Panc1 (cell line): ENCODE data around the gene ADAMTS2. TPM values are rescaled to one million over a fixed set of nuclear protein-coding genes. Genes with fewer than 3 reads are reported as not detected.

ENCODE experiments used
- ATAC-seq: fragments of 200-7000 bp; cut with Tn5 transposase; 2 replicates; pipeline ENCODE4 v1.9.1; 2020; ENCODE audit warnings: mild to moderate bottlenecking, moderate library complexity
- BruUV-seq: library from RNA; stranded (reverse); fragments of 400-500 nt; replicated peaks from 2 replicates; lab custom pipeline; 2021; lab: Mats Ljungman, UMichigan
- CTCF ChIA-PET: fragments of 300-600 bp; sonication (Branson Sonifier 250); formaldehyde crosslinking; loops from one replicate; lab custom pipeline; 2022; ENCODE audit warnings: antibody characterized with exemption; lab: Charles Lee
- POLR2A ChIA-PET: fragments of 300-600 bp; sonication (Branson Sonifier 250); formaldehyde crosslinking; loops from one replicate; lab custom pipeline; 2022; ENCODE audit warnings: antibody characterized with exemption; lab: Charles Lee
- DNase-seq: peaks from one replicate; pipeline ENCODE4 v3.0.0-alpha.2; 2010; ENCODE audit warnings: low read depth, low spot score
- H3K27ac ChIP-seq: 2 replicates; pipeline ENCODE4 v1.5.1; 2011; ENCODE audit warnings: mild to moderate bottlenecking, low read length, inconsistent platforms
- H3K27me3 ChIP-seq: fragments of 200-500 bp; sonication (Bioruptor generic); 2 replicates; pipeline ENCODE4 v1.6.0; 2014; ENCODE audit warnings: low read length, inconsistent platforms; ENCODE audit not compliant: control insufficient read depth, insufficient read depth
- H3K36me3 ChIP-seq: fragments of 200-500 bp; sonication (Bioruptor generic); 2 replicates; pipeline ENCODE4 v1.5.1; 2014; ENCODE audit warnings: inconsistent platforms, mild to moderate bottlenecking, low read length, moderate library complexity; ENCODE audit not compliant: control insufficient read depth, insufficient read depth
- H3K4me1 ChIP-seq: 2 replicates; pipeline ENCODE4 v1.5.1; 2011; ENCODE audit warnings: inconsistent platforms, mild to moderate bottlenecking, low read length, moderate library complexity; ENCODE audit not compliant: control insufficient read depth, insufficient read depth
- H3K4me3 ChIP-seq, 2 experiments: 2 replicates each; pipeline ENCODE4 v1.5.1; 2011 to 2012; ENCODE audit warnings: low read depth in 2 of 2, low read length in 2 of 2, mild to moderate bottlenecking in 2 of 2, inconsistent platforms in 1 of 2, moderate library complexity in 1 of 2
- H3K9me3 ChIP-seq: fragments of 200-500 bp; sonication (Bioruptor generic); 2 replicates; pipeline ENCODE4 v1.5.1; 2014; ENCODE audit warnings: low read depth, mild to moderate bottlenecking, inconsistent platforms, low read length, moderate library complexity; ENCODE audit not compliant: control insufficient read depth, insufficient read depth
- CTCF ChIP-seq: fragments of 450-650 bp; IDR thresholded peaks from 2 replicates; pipeline ENCODE4 v1.5.1; 2017; ENCODE audit warnings: mild to moderate bottlenecking
- POLR2AphosphoS5 ChIP-seq: IDR thresholded peaks from 2 replicates; pipeline ENCODE4 v1.6.1; 2012; ENCODE audit warnings: mild to moderate bottlenecking, low read depth, low read length, moderate library complexity
- SIN3A ChIP-seq: IDR thresholded peaks from 2 replicates; pipeline ENCODE4 v1.6.1; 2012; ENCODE audit warnings: low read depth, mild to moderate bottlenecking, low read length, moderate library complexity, borderline replicate concordance; ENCODE audit not compliant: insufficient read depth
- TCF7L2 ChIP-seq: IDR thresholded peaks from 2 replicates; pipeline ENCODE4 v1.6.1; 2011; ENCODE audit warnings: mild to moderate bottlenecking, low read depth, low read length, inconsistent platforms
- in situ Hi-C: cut with HindIII; loops from 2 replicates; pipeline ENCODE4 v1.10.0; 2016; ENCODE audit warnings: low sequenced_read_pairs, low pct_unique_long_range_greater_than_20kb
- intact Hi-C: fragments of 100-400 bp; cut with micrococcal nuclease; formaldehyde crosslinking; loops from one replicate; pipeline ENCODE4 v1.10.0; 2022; ENCODE audit not compliant: unreplicated experiment
- total RNA-seq: library from RNA; stranded (reverse); gene quantifications from one replicate; pipeline ENCODE4 v1.2.1, GENCODE V29; 2021; ENCODE audit not compliant: unreplicated experiment
- TF ChIP-seq, protein P1 (sequence below), 2 experiments: IDR thresholded peaks; 2 replicates each; pipeline ENCODE4 v1.6.1; 2011 to 2012; ENCODE audit warnings: low read depth in 2 of 2, control low read depth in 1 of 2, low read length in 1 of 2, mild to moderate bottlenecking in 1 of 2, moderate library complexity in 1 of 2; ENCODE audit not compliant: insufficient read depth in 1 of 2

Gene ADAMTS2
- total RNA-seq, 1 experiment from 2014 or later: 0.13 TPM

- CTCF ChIA-PET: no interaction called here
- ATAC-seq (no peak), DNase-seq (no peak)
- H3K36me3 ChIP-seq: no peaks in the 10 kb centered on the region
- H3K27ac ChIP-seq: no peak overlapping the region
- POLR2A ChIA-PET: no interaction called here
- in situ Hi-C loops: no loop called here
- no peaks in the 10 kb centered on the region for H3K4me1 ChIP-seq
- intact Hi-C loops: no loop called here
- no peaks in the 10 kb centered on the region for H3K27me3 ChIP-seq
- no peaks in the 10 kb centered on the region for H3K9me3 ChIP-seq
- H3K4me3 ChIP-seq: no peak overlapping the region
- BruUV-seq: no TSS peak
- TF ChIP-seq SIN3A (no peak), CTCF (no peak), POLR2AphosphoS5 (no peak), TCF7L2 (no peak)
- TF ChIP-seq, protein P1, sequence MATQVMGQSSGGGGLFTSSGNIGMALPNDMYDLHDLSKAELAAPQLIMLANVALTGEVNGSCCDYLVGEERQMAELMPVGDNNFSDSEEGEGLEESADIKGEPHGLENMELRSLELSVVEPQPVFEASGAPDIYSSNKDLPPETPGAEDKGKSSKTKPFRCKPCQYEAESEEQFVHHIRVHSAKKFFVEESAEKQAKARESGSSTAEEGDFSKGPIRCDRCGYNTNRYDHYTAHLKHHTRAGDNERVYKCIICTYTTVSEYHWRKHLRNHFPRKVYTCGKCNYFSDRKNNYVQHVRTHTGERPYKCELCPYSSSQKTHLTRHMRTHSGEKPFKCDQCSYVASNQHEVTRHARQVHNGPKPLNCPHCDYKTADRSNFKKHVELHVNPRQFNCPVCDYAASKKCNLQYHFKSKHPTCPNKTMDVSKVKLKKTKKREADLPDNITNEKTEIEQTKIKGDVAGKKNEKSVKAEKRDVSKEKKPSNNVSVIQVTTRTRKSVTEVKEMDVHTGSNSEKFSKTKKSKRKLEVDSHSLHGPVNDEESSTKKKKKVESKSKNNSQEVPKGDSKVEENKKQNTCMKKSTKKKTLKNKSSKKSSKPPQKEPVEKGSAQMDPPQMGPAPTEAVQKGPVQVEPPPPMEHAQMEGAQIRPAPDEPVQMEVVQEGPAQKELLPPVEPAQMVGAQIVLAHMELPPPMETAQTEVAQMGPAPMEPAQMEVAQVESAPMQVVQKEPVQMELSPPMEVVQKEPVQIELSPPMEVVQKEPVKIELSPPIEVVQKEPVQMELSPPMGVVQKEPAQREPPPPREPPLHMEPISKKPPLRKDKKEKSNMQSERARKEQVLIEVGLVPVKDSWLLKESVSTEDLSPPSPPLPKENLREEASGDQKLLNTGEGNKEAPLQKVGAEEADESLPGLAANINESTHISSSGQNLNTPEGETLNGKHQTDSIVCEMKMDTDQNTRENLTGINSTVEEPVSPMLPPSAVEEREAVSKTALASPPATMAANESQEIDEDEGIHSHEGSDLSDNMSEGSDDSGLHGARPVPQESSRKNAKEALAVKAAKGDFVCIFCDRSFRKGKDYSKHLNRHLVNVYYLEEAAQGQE (IDR thresholded peaks at IDR 0.05; ENCODE audit: insufficient read depth in 1 of 2, low read depth in 2 of 2, low read length in 1 of 2): no peak
Observed at GRCh38 chr5:179327021-179327735, 18.1 kb downstream of the ADAMTS2 start.

DNA sequence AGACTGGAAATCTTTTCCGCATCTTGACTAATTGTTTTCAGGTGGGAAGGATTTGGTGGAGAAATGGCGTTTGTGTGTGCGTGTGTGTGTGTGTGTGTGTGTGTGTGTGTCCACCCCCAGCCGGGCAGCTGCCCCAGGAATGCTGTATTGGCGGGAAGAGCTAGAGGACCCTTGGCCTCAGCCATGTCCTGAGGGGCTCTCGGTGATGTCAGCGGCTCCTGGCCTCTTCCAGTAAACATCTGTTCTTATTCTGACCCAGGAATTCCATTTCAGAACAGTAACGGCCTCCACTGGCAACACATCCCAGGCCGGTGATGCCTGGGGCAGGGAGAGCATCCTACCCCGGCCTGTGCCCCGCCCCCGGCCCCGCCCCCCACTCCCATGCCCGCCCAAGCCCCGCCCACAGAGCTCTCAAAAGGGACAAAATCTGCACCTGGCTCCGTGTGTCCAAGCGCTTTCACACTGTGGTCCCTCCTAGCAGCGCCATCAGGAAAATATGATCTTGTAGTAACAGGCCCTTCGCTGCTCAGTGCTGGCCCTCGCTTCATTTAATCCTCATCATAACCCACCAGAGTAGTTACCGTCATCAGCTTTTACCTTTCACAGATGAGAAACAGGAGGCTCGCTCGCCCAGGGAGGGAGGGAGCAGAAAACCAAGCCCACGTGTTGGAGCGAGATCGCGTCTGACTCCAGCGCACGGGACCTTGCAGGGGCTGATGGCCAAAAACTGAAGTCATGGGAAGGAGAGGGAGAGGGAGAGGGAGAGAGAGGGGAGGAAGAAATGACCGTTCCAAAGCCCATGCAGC is 18.9 kb downstream of the ADAMTS2 start:
- no peaks in the 10 kb centered on the region for H3K36me3 ChIP-seq
- no peaks in the 10 kb centered on the region for H3K27me3 ChIP-seq
- CTCF ChIA-PET: interaction anchor here (0.7 kb wide), 1 partner anchor 93 kb away, joined by 5 read pairs; no protein-coding TSS in a partner anchor
- BruUV-seq: no TSS peak
- in situ Hi-C loops: no loop called here
- TF ChIP-seq SIN3A: no peak
- TF ChIP-seq POLR2AphosphoS5: no peak
- TF ChIP-seq, protein P1 (IDR thresholded peaks at IDR 0.05; ENCODE audit: insufficient read depth in 1 of 2, low read depth in 2 of 2, low read length in 1 of 2): no peak
- TF ChIP-seq CTCF: no peak
- TF ChIP-seq TCF7L2: no peak
- intact Hi-C loops: no loop called here
- no peak overlapping the region for H3K27ac ChIP-seq
- DNase-seq: no peak
- H3K9me3 ChIP-seq: no peaks in the 10 kb centered on the region
- POLR2A ChIA-PET: interaction anchor here (0.6 kb wide), 1 partner anchor 306 kb away, joined by 6 read pairs; no protein-coding TSS in a partner anchor
- H3K4me1 ChIP-seq: no peaks in the 10 kb centered on the region
- ATAC-seq: no peak
- H3K4me3 ChIP-seq: no peak overlapping the region
